Measurements from ENCODE around the gene DDN.

The DDN gene

GRCh38 chr12:48990552-48990951, 8.6 kb downstream of the DDN start:
- peaks cover 14% of the 10 kb centered on the region; the same call in 1 of the 2 replicates for H3K4me1 ChIP-seq (ENCODE audit: insufficient read depth, low read length)
- H3K27me3 ChIP-seq (ENCODE audit: insufficient read depth, low read length): peaks cover 83% of the 10 kb centered on the region
- no peak overlapping the region for H3K27ac ChIP-seq (ENCODE audit: low read depth, low read length)
- no peaks in the 10 kb centered on the region for H3K36me3 ChIP-seq (ENCODE audit: insufficient read depth, low read length)
- H3K9me3 ChIP-seq (ENCODE audit: insufficient read depth, low read depth, low read length): no peaks in the 10 kb centered on the region
- no peak overlapping the region for H3K4me3 ChIP-seq (ENCODE audit: low read length)
- no peak overlapping the region for H3K9ac ChIP-seq (ENCODE audit: low read depth, low read length)

DNA sequence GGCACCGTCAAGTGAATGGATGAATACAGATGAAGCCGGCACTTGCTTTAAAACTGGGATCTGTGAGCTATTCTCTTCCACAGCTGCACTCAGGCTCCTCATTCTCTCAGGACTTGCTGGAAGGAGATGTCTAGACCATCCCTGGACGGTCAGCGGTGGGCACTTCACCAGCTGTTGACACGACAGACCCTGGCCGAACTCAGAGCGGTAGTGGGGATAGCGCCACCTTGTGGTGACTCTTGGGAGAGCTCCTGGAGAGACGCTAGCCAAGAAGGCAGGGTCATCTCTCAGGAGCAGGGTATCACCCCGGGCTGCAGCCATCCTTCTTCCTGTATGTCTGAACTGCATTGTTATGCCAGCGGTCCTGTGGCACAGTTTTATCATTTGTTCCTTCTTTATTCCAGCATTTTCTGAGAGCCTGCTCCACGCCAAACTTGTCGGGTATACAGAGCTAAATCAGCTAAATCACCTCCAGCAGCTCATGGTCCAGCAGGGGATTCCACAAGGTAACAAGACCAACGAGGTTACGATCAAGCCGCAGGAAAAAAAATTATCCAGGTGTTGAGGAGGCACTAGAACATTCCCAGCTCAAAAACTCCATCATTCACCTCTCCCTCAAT, 11.0 kb downstream of the DDN start:
- H3K4me3 ChIP-seq (ENCODE audit: low read length): no peak overlapping the region
- H3K9ac ChIP-seq (ENCODE audit: low read depth, low read length): no peak overlapping the region
- no peaks in the 10 kb centered on the region for H3K36me3 ChIP-seq (ENCODE audit: insufficient read depth, low read length)
- no peaks in the 10 kb centered on the region for H3K9me3 ChIP-seq (ENCODE audit: insufficient read depth, low read depth, low read length)
- peaks cover 14% of the 10 kb centered on the region; the same call in 1 of the 2 replicates for H3K4me1 ChIP-seq (ENCODE audit: insufficient read depth, low read length)
- H3K27me3 ChIP-seq (ENCODE audit: insufficient read depth, low read length): peaks cover 83% of the 10 kb centered on the region
- WGBS: 42% methylated on average over 16 of the region's 16 CpGs
- no peak overlapping the region for H3K27ac ChIP-seq (ENCODE audit: low read depth, low read length)

GRCh38 chr12:48986720-48987291, 12.4 kb downstream of the DDN start:
- Histone ChIP-seq H3K4me3 (ENCODE audit: low read length) (no peak overlapping the region), H3K27me3 (ENCODE audit: insufficient read depth, low read length) (peaks cover 91% of the 10 kb centered on the region), H3K27ac (ENCODE audit: low read depth, low read length) (no peak overlapping the region), H3K9me3 (ENCODE audit: insufficient read depth, low read depth, low read length) (no peaks in the 10 kb centered on the region), H3K9ac (ENCODE audit: low read depth, low read length) (no peak overlapping the region), H3K4me1 (ENCODE audit: insufficient read depth, low read length) (peaks cover 14% of the 10 kb centered on the region; the same call in 1 of the 2 replicates), H3K36me3 (ENCODE audit: insufficient read depth, low read length) (no peaks in the 10 kb centered on the region)
- WGBS: 72% methylated on average over 22 of the region's 23 CpGs

GRCh38 chr12:48985901-48986300, 13.3 kb downstream of the DDN start:
- Histone ChIP-seq H3K4me1 (ENCODE audit: insufficient read depth, low read length) (peaks cover 14% of the 10 kb centered on the region; the same call in 1 of the 2 replicates), H3K27me3 (ENCODE audit: insufficient read depth, low read length) (peaks cover 94% of the 10 kb centered on the region), H3K27ac (ENCODE audit: low read depth, low read length) (no peak overlapping the region), H3K36me3 (ENCODE audit: insufficient read depth, low read length) (no peaks in the 10 kb centered on the region), H3K9ac (ENCODE audit: low read depth, low read length) (no peak overlapping the region), H3K9me3 (ENCODE audit: insufficient read depth, low read depth, low read length) (no peaks in the 10 kb centered on the region), H3K4me3 (ENCODE audit: low read length) (no peak overlapping the region)
- WGBS: 87% methylated on average over 2 of the region's 2 CpGs

DNA sequence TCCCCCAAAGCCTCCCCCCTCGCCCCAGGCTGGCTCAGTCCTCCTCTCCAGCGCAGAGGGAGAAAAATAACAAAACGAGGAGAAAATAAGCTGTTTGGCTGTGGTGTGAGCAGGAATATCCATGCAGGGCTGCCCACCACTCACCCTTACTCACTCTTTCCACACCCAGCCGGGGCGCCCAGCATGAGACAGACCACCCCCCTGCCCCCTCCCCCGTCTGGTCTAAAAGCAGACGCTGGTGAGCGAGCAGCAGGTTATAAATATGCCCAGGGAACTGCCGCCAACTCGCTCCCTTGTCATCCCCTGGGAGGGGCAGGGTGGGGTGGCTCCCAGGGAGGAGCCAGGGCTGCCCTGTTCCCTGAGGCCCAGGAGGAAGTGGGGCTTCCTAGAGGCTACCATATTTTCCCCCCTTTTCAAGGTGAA, 13.7 kb downstream of the DDN start:
- Histone ChIP-seq H3K36me3 (ENCODE audit: insufficient read depth, low read length) (no peaks in the 10 kb centered on the region), H3K27me3 (ENCODE audit: insufficient read depth, low read length) (peaks cover 94% of the 10 kb centered on the region), H3K9me3 (ENCODE audit: insufficient read depth, low read depth, low read length) (no peaks in the 10 kb centered on the region), H3K9ac (ENCODE audit: low read depth, low read length) (no peak overlapping the region), H3K4me3 (ENCODE audit: low read length) (no peak overlapping the region), H3K4me1 (ENCODE audit: insufficient read depth, low read length) (peaks cover 10% of the 10 kb centered on the region; the same call in 1 of the 2 replicates), H3K27ac (ENCODE audit: low read depth, low read length) (no peak overlapping the region)
- 40% methylated on average over 7 of the region's 10 CpGs for WGBS

DNA sequence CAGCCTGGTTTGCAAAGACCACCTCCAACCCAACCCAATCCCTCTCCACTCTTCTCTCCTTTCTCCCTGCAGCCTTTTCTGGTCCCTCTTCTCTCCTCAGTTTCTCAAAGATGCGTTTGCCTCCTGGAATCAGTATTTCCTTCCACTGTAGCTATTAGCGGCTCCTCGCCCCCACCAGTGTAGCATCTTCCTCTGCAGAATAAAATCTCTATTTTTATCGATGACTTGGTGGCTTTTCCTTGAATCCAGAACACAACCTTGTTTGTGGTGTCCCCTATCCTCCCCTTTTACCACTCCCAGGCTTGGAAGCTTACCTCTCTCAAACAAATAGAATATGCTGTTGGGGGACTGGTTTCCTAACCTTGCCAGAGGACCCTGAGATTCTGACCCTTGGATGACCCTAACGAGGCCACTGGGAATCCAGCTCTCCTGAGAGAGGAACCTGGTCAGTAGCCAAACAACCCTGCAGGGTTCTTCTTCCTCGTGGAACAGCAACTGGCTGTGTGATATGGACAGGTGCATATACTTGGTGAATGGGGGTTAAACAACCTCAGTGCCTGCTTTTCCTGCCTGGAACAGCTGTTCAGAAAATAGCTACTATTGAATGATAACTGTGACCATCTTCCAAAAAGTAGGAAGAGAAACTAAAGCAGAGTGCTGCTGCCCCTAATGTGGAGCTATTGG, 16.6 kb downstream of the DDN start:
- WGBS: 76% methylated on average over 6 of the region's 6 CpGs
- Histone ChIP-seq H3K4me3 (ENCODE audit: low read length) (no peak overlapping the region), H3K27ac (ENCODE audit: low read depth, low read length) (no peak overlapping the region), H3K9ac (ENCODE audit: low read depth, low read length) (no peak overlapping the region), H3K9me3 (ENCODE audit: insufficient read depth, low read depth, low read length) (no peaks in the 10 kb centered on the region), H3K36me3 (ENCODE audit: insufficient read depth, low read length) (no peaks in the 10 kb centered on the region), H3K27me3 (ENCODE audit: insufficient read depth, low read length) (peaks cover 99% of the 10 kb centered on the region), H3K4me1 (ENCODE audit: insufficient read depth, low read length) (peaks cover 19% of the 10 kb centered on the region)

GRCh38 chr12:48981757-48982157, 17.4 kb downstream of the DDN start:
- Histone ChIP-seq H3K4me1 (ENCODE audit: insufficient read depth, low read length) (peaks cover 19% of the 10 kb centered on the region), H3K9me3 (ENCODE audit: insufficient read depth, low read depth, low read length) (no peaks in the 10 kb centered on the region), H3K27me3 (ENCODE audit: insufficient read depth, low read length) (peaks cover 99% of the 10 kb centered on the region), H3K36me3 (ENCODE audit: insufficient read depth, low read length) (no peaks in the 10 kb centered on the region), H3K27ac (ENCODE audit: low read depth, low read length) (no peak overlapping the region), H3K9ac (ENCODE audit: low read depth, low read length) (no peak overlapping the region), H3K4me3 (ENCODE audit: low read length) (peak overlapping the region; percentile 46)
- 23% methylated on average over 13 of the region's 13 CpGs for WGBS

DNA sequence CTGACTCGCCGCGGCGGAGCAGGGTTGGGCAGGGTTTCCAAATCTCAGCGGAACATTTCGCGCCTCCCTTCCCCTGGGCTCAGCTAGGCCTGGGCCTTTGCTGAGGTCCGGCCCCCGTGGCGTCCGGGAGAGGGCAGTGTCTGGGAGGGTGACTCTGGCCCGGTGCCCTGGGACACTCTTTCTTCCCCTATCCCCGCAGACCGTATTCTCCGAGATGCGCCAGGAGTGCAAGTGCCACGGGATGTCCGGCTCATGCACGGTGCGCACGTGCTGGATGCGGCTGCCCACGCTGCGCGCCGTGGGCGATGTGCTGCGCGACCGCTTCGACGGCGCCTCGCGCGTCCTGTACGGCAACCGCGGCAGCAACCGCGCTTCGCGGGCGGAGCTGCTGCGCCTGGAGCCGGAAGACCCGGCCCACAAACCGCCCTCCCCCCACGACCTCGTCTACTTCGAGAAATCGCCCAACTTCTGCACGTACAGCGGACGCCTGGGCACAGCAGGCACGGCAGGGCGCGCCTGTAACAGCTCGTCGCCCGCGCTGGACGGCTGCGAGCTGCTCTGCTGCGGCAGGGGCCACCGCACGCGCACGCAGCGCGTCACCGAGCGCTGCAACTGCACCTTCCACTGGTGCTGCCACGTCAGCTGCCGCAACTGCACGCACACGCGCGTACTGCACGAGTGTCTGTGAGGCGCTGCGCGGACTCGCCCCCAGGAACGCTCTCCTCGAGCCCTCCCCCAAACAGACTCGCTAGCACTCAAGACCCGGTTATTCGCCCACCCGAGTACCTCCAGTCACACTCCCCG, 18.0 kb downstream of the DDN start:
- H3K4me3 ChIP-seq (ENCODE audit: low read length): peak overlapping the region; percentile 46
- H3K9ac ChIP-seq (ENCODE audit: low read depth, low read length): no peak overlapping the region
- H3K9me3 ChIP-seq (ENCODE audit: insufficient read depth, low read depth, low read length): no peaks in the 10 kb centered on the region
- H3K4me1 ChIP-seq (ENCODE audit: insufficient read depth, low read length): peaks cover 17% of the 10 kb centered on the region
- H3K36me3 ChIP-seq (ENCODE audit: insufficient read depth, low read length): no peaks in the 10 kb centered on the region
- peaks cover 98% of the 10 kb centered on the region for H3K27me3 ChIP-seq (ENCODE audit: insufficient read depth, low read length)
- WGBS: 4% methylated on average over 91 of the region's 91 CpGs
- H3K27ac ChIP-seq (ENCODE audit: low read depth, low read length): no peak overlapping the region

- Histone ChIP-seq H3K36me3 (ENCODE audit: insufficient read depth, low read length) (no peaks in the 10 kb centered on the region), H3K9me3 (ENCODE audit: insufficient read depth, low read depth, low read length) (no peaks in the 10 kb centered on the region), H3K4me3 (ENCODE audit: low read length) (peak overlapping the region; percentile 46), H3K27ac (ENCODE audit: low read depth, low read length) (no peak overlapping the region), H3K27me3 (ENCODE audit: insufficient read depth, low read length) (peaks cover 98% of the 10 kb centered on the region), H3K4me1 (ENCODE audit: insufficient read depth, low read length) (peaks cover 11% of the 10 kb centered on the region), H3K9ac (ENCODE audit: low read depth, low read length) (no peak overlapping the region)
- 3% methylated on average over 46 of the region's 46 CpGs for WGBS
Observed at GRCh38 chr12:48980389-48980952, 18.7 kb downstream of the DDN start.

- Histone ChIP-seq H3K9me3 (ENCODE audit: insufficient read depth, low read depth, low read length) (no peaks in the 10 kb centered on the region), H3K27me3 (ENCODE audit: insufficient read depth, low read length) (peaks cover 98% of the 10 kb centered on the region), H3K4me1 (ENCODE audit: insufficient read depth, low read length) (peaks cover 11% of the 10 kb centered on the region), H3K4me3 (ENCODE audit: low read length) (peak overlapping the region; percentile 46), H3K27ac (ENCODE audit: low read depth, low read length) (no peak overlapping the region), H3K36me3 (ENCODE audit: insufficient read depth, low read length) (no peaks in the 10 kb centered on the region), H3K9ac (ENCODE audit: low read depth, low read length) (no peak overlapping the region)
- 3% methylated on average over 55 of the region's 55 CpGs for WGBS
Observed at GRCh38 chr12:48979602-48980388, 19.4 kb downstream of the DDN start.
